ENCODE data around the gene GON4L.

- TF ChIP-seq HMGXB4 (CRISPR knock-in tag; IDR thresholded peaks at IDR 0.05; ENCODE audit: borderline replicate concordance), result no peak
- TF ChIP-seq, protein P1, sequence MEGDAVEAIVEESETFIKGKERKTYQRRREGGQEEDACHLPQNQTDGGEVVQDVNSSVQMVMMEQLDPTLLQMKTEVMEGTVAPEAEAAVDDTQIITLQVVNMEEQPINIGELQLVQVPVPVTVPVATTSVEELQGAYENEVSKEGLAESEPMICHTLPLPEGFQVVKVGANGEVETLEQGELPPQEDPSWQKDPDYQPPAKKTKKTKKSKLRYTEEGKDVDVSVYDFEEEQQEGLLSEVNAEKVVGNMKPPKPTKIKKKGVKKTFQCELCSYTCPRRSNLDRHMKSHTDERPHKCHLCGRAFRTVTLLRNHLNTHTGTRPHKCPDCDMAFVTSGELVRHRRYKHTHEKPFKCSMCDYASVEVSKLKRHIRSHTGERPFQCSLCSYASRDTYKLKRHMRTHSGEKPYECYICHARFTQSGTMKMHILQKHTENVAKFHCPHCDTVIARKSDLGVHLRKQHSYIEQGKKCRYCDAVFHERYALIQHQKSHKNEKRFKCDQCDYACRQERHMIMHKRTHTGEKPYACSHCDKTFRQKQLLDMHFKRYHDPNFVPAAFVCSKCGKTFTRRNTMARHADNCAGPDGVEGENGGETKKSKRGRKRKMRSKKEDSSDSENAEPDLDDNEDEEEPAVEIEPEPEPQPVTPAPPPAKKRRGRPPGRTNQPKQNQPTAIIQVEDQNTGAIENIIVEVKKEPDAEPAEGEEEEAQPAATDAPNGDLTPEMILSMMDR (IDR thresholded peaks at IDR 0.05), result no peak
- no peak for TF ChIP-seq BHLHE40 (IDR thresholded peaks at IDR 0.05; ENCODE audit: low read depth, low read length)
- TF ChIP-seq CEBPB (IDR thresholded peaks at IDR 0.05), result no peak
- TF ChIP-seq CBX2 (IDR thresholded peaks at IDR 0.05; ENCODE audit: borderline replicate concordance, low read depth), result no peak
- TF ChIP-seq POLR2A (IDR thresholded peaks at IDR 0.05; ENCODE audit: low read length), result no peak
- no peak for TF ChIP-seq JUN (IDR thresholded peaks at IDR 0.05)
- no peak for TF ChIP-seq PHF8 (IDR thresholded peaks at IDR 0.05; ENCODE audit: borderline replicate concordance, low read depth)
- no peak for TF ChIP-seq RAD21 (conservative IDR thresholded peaks at IDR 0.05 in 1 of 2, IDR thresholded peaks at IDR 0.05 in 1 of 2)
Measured at GRCh38 chr1:155719703-155720102, 137.3 kb downstream of the GON4L start.

All from A549 (cell line).